Right hindlimb (tissue), 1 donor: ENCODE data around the gene RDH16.
A peak's percentile ranks its signal among the peaks of the same experiment; 100 is the strongest.
"Not testable (repeated sequence)": the region's sequence is repeated elsewhere in the genome, so short reads cannot be mapped to it uniquely, and the experiment has no call there.

ENCODE experiments used
- DNase-seq: peaks from one replicate; pipeline ENCODE4 v3.0.0-alpha.2; 2018

The RDH16 gene

DNA sequence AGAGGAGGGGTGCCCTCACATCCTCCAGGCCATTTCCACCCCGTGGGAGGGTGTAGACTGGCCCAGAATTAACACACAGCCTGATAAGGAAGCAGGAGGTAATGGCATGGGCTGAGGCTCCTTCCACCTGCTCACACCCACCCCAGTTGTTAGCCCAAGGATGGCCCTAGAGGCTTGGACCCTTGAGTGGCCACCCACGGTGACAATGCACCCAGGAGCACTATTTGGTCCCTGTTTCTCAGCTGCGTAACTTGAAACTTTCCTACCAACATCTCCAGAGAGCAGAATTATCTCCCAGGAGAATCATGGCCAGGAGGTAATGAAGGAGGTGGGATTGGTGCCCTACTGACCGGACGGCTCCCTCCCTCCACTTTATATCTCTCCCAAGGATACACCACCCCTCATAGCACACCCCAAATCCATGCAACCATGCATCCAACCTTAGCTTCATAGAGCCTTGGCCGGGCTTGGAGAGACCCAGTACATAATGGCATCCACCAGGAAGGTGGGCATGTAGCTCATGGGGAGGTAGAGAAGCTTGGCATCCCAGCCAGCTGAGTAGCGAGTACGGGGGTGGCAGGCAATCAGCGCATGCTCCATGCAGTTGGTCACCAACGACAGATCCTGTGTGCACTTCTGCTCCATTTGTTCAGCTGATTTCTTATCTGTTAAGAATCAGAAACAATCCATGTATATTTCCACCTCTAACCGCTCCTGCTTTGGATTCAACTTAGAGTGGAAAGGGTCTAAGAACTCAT lies 5.6 kb downstream of the RDH16 start:
- DNase-seq, result no peak

DNA sequence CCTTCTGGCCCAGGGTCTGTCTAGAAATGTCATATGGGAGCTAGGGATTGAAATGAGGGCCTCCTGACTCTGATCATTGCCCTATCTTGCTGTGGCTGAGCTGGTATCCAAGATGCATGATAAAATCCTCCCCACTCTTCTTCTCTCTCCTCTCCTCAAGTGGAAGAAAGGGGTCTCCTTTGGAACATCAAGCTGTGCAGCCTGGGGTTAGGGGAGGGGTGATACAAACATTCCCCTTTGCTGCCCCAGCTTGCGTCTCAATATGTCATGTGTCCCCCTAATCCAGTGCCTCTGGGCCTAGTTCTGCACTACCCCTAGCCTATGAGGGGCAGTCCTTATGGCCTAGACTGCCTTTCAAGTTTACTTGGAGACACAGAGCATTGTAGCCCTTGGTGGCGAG lies 8.5 kb downstream of the RDH16 start:
- no peak for DNase-seq

DNA sequence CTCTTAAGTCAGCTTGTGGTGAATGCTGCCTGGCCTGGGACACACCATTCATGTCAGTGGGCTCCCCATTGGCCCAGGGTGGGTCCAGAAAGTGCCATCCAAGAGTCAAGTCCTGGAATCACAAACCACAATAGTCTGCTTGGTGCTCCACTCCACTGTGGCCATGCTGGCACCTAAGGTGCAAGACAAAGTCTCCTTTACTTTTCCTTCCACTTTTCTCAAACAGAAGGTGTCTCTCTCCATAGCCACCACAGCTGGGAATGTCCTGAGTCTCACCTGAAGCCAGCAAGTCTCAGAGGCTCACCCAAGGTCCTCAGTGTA lies 9.0 kb downstream of the RDH16 start:
- no peak for DNase-seq

DNA sequence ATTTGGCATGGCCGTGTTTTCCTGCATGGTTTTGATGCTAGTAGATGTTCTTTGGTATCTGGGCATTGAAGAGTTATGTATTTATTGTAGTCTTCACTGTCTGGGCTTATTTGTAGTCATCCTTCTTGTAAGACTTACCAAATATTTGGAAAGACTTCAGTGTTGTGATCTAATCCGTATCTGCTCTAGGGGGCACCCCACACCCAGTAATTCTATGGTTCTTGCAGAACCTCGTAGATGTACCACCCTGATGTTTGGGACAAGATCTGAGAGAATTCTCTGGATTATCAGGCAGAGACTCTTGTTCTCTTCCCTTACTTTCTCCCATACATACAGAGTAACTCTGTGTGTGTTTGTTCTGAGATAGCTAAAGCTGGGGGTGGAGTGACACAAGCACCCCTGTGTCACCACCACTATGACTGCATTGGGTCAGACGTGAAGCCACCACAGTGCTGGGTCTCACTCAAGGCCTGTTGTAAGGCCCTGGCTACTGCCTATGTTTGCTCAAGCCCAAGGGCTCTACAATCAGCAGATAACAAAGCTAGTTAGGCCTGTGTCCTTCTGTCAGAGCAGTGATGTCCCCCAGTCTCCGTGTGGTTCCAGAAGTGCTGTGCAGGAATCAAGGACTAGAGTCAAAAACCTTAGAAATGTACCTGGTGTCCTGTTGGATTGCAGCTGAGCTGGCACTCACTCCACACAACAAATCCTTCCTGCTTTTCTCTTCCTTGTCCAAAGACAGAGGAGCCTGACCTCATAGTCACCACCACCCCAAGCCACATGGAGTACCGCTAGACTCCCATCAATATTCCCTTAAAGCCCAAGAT lies 9.6 kb downstream of the RDH16 start:
- DNase-seq, result no peak

DNA sequence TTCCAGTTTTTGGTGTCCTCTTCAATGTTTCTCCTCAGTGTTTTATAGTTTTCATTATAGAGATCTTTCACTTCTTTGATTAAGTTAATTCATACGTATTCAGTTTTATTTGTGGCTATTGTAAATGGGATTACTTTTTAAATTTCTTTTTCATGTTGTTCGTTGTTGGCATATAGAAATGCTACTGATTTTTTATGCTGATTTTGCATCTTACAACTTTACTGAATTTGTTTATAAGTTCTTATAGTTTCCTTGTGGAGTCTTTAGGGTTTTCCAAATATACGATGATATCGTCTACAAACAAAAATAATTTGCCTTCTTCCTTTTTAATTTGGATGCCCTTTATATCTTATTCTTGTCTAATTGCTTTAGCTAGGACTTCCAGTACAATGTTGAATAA lies 13.5 kb downstream of the RDH16 start:
- no peak for DNase-seq

DNA sequence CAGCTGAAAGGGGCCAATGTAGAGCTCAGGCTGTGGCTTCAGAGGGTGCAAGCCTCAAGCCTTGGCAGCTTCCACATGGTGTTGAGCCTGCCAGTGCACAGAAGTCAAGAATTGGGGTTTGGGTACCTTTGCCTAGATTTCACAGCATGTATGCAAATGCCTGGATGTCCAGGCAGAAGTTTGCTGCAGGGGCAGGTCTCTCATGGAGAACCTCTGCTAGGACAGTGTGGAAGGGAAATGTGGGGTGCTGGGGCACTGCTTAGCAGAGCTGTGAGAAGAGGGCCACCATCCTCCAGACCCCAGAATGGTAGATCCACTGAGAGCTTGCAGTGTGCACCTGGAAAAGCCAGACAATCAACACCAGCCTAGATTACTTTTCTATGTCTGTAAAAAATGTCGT lies 14.0 kb downstream of the RDH16 start:
- not testable (repeated sequence) for DNase-seq

DNA sequence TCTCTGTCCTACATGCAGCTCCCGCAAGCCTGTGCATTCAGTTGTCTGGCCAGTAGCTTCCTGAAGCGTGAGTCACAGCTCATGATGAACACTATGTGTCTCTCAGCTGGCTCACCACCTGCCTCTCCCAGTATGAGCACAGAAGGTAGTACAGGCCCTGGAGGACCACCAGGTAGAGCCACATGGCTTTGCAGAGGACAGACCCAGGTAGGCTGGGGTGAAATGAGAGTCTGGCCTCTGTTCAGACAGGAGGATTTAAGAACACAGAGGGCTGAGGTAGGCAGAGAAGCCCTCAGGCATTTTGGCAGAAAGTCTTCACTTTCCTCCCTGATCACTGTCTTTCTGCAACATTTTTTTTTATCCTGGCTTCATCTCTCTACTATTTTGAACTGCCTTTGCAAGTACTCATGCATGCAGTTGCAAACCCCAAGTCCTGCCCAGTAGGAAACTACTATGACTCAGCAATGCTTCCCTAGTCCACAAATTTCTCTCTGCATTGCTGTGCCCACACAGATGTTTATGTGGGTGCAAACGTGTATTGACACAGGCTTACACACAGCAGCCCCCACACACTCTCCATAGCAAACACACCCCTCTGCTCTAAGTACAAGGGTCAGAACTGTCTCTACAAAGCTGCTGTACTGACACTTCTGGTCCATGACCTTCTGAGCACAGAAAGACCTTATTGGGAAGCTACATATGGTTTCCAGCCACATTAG lies 15.9 kb downstream of the RDH16 start:
- DNase-seq, result no peak

DNA sequence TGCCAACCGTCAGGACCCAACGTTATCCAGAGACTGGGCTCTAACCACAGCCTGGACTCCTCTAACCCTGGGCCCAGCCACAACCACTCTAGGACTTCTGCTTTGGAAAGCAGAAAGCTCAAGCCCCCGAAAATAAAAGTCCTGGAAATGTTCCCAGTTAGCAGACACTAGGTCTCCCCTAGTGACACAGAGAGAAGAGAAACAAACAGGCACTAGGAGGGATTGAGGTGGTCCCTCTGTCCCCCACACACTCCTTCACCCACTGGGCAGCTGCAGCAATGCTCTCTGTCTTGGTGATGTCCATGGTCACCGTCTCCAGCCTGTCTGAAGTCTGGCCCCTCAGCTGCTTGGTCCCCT lies 16.5 kb downstream of the RDH16 start:
- not testable (repeated sequence) for DNase-seq

DNA sequence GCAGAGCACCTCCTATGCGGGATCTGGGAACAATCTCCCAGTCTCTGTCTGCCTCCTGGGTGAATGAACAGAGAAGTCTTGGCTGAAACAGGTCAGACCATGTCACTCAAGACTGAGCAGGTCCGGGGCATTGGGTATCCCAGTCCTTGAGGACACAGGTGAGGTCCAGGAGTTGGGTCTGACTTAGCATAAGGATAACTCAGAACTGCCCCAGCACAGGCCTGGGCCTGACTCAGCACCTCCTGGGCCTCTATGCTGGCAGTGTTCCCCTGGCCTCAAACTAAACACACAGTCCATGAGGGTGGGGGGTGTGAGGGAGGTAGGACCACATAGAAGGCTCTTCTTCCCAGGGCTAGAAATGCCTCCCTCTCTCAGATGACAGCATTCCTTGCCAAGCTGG lies 21.7 kb downstream of the RDH16 start:
- no peak for DNase-seq

DNA sequence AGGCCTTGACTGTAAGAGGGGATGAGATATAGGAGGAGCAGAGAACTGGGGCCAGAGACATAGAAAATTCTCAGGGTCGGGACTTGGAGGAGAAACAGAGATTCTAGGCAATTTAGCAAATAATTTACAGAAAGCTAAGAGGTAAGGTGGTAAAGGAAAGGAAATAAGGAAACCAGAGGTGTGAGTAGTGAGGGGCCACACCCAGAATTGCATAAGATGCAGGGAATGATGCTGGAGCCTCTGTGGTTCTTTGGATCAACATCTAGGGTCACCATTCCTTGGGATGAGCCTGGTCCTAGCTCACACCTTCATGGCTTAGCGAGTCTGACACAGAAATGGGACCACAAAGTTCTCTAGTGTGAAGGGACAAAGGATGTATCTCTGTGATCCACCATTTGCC lies 22.3 kb downstream of the RDH16 start:
- no peak for DNase-seq

DNA sequence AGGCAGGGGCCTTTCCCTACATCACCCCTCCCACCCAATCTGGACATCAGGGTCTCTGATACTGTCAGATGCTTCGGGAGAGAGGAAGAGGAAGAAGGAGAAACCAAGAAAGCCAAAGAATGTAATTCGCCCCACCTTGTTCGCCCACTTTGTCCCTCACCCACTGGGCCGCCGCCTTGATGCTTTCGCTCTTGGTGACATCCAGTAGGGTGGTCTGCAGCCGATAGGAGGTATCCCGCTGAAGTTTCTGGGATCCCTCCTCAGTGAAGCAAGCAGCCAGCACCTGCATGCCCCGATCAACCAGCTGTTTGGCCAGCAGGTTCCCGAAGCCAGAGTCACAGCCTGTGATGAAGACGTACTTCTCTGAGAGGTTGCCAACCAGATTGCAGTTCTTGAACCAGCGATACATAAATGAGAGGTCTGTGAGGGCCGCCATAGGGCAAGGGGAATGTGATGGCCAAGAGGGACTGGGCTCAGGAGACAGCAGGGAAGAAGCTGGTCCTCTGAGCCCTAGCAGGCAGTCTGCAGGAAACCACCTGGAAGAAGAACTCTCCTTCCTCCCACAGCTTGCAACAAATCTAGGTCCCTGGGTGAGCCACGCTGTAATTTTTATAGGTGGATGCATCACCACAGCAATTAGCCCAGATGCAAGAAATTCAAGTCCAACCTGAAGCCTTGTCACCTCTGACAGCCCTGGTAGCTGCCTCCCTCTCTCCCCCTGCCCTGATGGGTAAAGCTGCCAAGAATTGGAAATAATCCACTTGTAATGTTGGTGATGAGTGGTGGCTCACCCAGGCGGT lies 23.4 kb downstream of the RDH16 start, which contains the start of gene SDR9C7:
SDR9C7 (minus strand) TSS at position 583 of the 800 bp plus-strand sequence; CDS start at position 436, 147 bp downstream.
- no peak for DNase-seq

DNA sequence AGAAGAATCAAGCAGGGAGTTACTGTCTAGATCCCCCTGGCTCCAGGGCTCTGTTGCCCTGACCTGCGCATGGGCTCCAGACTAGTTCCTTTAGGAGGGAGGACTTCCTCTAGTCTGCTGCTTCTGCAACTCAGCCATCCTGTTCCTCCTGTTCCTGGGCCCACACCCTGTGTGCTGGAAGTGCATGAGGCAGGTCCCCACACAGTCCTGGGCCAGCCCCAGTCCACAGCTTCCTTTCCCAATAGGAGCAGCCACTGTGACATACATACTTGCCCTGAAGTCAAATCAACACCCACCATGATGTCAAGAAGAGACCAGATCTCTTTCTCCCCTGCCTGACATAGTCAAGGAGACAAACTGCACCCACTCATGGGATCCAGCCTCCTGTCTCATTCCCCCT lies 24.5 kb downstream of the RDH16 start:
- no peak for DNase-seq

DNA sequence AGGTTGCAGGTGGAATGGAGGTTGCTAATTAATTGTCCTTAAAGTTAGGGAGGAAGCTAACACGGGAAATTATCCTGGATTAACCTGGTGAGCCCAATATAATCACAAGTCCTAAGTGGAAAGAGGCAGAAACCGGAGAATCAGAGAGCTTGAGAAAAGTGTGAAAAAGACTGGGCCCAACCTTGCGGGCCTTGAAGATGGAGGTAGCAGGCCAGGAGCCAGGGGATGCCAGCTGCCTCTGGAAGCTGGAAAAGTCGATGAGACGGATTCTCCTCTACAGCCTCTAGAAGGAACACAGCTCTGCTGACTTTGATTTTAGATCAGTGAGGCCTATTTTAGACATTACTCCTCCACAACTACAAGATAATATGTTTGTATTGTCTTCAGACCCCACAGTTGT lies 25.3 kb downstream of the RDH16 start:
- no peak for DNase-seq

DNA sequence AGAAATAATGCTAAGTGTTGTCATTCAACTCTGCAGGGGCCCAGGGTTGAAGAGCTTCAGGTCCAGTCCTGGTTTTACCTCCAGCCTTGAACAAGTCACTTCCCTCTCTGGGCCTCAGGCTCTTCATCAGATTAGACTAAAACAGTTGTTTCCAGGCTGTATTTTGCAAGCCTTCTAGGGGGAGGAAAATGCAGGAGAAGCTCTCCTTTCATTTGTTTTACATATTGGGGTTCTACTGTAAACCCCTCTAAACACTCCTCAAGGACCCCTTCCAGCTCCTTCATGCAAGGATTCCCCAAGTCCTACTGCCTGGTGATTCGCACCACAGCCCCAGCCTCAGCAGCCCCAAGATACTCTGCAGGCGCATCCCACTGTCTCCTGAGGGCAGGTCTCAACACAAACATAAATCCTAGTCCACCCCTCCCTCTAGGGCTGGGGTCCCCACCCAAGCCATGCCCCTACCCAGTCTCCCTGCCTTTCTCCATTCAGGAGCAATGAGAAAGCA lies 25.9 kb downstream of the RDH16 start:
- DNase-seq, result peak; percentile 29

DNA sequence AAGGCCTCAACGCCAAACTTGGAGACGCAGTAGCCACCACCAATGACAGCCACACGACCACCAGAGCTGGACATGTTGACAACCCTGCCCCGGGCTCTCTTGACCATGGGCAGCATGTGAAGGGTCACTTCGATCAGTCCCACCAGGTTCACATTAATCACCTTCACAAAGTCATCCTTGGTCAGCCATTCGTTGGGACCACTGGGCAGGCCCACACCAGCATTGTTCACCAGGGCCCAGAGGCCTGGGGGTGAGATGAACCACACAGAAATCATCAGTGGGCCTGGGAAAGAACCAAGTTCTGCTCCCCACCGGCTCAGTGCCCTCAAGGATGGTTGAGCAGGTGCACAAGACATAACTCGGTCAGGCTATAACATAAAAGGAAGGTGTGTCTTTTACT lies 27.2 kb downstream of the RDH16 start:
- DNase-seq, result no peak

DNA sequence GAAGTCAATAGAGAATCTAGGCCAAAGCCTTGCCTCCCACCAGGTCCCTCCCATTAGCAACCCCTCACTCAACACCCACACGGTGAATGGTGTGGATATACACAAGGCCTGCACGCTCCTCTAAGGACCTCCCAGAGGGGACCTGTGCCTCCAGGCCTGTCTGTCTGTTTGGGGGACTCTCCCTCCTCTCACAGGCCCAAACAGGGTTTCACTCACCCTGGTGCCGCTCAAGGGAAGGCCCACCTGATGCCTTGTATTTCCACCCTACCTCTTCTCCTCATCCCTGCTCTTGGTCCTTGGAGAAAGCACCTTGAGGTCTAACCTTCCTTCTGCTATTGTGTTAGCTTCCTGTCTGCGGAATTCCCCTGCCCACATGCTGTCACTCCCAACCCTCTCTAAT lies 27.6 kb downstream of the RDH16 start:
- no peak for DNase-seq

DNA sequence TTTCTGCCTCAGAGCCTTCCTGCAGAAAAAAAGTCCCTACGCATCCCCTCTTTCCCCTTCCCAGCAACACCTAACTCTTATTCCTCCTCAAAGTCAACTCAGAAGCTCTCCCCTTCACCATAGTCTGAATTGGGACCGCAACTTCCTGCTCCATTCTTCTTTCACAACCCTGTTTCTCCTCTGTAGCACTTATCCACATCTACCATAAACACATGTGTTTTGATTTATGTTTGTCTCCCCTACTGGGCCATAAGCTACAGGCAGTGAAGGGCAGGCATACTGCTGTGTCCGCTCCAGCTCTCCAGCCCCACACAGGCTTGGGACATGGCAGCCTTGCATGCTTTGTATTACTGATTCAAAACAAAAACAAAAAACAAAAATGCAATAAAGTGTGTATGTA lies 29.1 kb downstream of the RDH16 start:
- DNase-seq, result no peak

DNA sequence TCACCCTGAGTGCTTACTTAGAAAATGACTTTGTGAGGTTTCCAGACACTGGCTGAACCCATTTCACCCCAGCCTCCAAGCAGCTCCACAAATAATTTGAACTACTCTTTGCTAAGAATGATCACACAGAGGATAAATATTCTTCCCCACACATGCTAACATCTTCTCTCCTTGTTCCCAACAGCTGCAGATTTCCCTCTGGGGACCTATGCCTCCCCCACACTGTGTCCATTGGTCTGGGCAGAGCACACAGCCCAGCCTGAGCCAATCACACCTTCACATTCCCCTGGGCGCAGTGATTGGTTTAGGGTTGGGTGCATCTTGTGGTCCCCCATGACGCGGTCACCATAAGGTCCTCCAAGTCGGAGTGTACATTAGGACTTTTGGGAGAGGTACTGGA lies 30.1 kb downstream of the RDH16 start:
- DNase-seq, result no peak

DNA sequence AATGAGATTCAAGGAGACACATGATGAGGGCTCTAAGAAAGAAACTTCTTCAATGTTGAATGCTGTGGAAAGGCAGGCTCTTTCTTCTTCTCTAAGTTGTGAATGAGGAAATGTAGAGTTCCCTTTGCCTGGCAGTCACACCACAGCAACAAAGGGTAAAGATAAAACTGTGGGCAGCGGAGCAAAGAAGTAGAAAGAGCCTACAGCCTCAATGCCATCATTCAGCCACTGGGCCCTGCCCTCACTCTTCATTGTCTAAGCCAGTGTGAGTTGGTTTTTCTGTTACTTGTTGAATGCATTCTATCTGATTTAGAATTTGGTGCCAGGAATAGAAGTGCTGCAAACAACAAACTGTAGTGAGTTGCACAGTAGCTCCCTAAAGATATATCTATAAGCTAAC lies 35.4 kb downstream of the RDH16 start:
- no peak for DNase-seq

DNA sequence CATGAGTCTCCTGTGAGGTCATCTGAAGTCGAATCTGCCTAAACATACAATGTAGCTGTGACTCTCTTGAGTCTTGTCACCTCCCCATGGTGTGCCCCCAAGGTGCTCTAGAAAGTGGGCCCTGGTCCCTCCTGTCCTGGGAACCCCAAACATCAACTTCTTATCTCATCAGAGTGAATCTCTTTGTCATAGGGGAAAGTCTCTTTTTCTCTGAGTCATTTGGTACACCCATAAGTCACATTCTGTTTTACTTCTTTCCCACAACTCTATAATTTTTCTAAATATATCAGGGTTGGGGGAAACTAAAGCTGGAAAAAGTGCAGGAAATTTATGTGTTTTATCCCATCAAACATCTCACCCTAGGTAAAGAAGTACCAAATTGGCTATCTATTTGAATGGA lies 36.1 kb downstream of the RDH16 start:
- no peak for DNase-seq

DNA sequence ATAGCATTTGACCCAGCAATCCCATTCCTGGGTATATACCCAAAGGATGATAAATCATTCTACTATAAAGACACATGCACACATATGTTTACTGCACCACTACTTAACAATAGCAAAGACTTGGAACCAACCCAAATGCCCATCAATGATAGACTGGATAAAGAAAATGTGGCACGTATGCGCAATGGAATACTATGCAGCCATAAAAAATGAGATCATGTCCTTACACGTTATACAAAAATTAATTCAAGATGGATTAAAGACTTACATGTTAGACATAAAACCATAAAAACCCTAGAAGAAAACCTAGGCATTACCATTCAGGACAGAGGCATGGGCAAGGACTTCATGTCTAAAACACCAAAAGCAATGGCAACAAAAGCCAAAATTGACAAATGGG lies 39.3 kb downstream of the RDH16 start:
- not testable (repeated sequence) for DNase-seq

DNA sequence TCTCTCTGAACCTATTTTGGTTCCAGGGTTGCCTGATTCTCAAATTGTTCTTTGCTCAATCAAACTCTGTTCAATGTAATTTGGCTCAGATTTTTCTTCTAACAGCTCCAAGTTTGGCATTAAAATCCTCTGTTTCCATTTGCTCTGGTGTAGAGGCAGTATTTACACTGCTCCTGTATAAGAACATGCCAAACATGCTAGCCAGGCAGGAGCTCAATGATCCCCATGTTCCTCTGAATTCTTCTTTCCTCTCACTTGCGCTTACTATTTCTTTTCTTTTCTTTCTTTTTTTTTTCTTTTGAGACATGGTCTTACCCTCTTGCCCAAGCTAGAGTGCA lies 40.4 kb downstream of the RDH16 start:
- no peak for DNase-seq
